ENCODE measurements around the gene MUC15. TPM values are rescaled to one million over a fixed set of nuclear protein-coding genes. Genes with fewer than 3 reads are reported as not detected.

The MUC15 gene
- total and polyA plus RNA-seq, 10 of the 15 experiments (the other 5 are each of a cell fraction or from before 2014, with no cell fraction given), result 0.03 to 0.86 (median 0.09) TPM; not detected in 6

GRCh38 chr11:26519469-26519868 is 52.6 kb downstream of the MUC15 start:
- Histone ChIP-seq H4K20me1 (ENCODE audit: control insufficient read depth, insufficient read depth) (no peaks in the 10 kb centered on the region), H3K9me3 (replicated peaks; ENCODE audit: control insufficient read depth, insufficient read depth, low read length) (no peaks in the 10 kb centered on the region), H3K79me2 (ENCODE audit: control insufficient read depth, insufficient read depth, low read length) (no peaks in the 10 kb centered on the region), H3K4me1 (ENCODE audit: control insufficient read depth, insufficient read depth, low read length) (no peaks in the 10 kb centered on the region), H3K4me3 (no peak overlapping the region), H3K27ac (ENCODE audit: control insufficient read depth, insufficient read depth) (no peak overlapping the region), H2AFZ (ENCODE audit: control insufficient read depth, low read depth, low read length) (no peak overlapping the region), H3K36me3 (ENCODE audit: control insufficient read depth in 2 of 2, insufficient read depth in 2 of 2, low read length in 1 of 2) (no peaks in the 10 kb centered on the region), H3K4me2 (ENCODE audit: control insufficient read depth, insufficient read depth) (no peak overlapping the region), H3K27me3 (replicated peaks in 1 of 2; ENCODE audit: control insufficient read depth in 2 of 2, insufficient read depth in 2 of 2, low read length in 1 of 2) (no peaks in the 10 kb centered on the region), H3K9ac (ENCODE audit: control insufficient read depth, insufficient read depth, low read length) (no peak overlapping the region)
- no peak for ATAC-seq
- ChIA-PET CTCF (interaction anchor here (1.6 kb wide), 1 partner anchor 38 kb away, joined by 3 read pairs; no protein-coding TSS in a partner anchor), RAD21 (ENCODE audit: unreplicated experiment) (no interaction called here), POLR2A (no interaction called here), SMC1A (ENCODE audit: uncharacterized antibody, unreplicated experiment) (interaction anchor here (0.8 to 1.1 kb wide), 3 partner anchors 9 to 14 kb away, joined by 3 to 4 read pairs (median 3); no protein-coding TSS in a partner anchor)
- in situ Hi-C loops (cut with MboI), result no loop called here
- intact Hi-C loops (cut with micrococcal nuclease; ENCODE audit: unreplicated experiment), result no loop called here
- no peak for TF ChIP-seq NR2C2 (IDR thresholded peaks at IDR 0.05; ENCODE audit: borderline replicate concordance, control insufficient read depth, insufficient read length, low read depth)
- TF ChIP-seq STAT1 (conservative IDR thresholded peaks at IDR 0.05), result no peak
- no peak for TF ChIP-seq KDM1A (IDR thresholded peaks at IDR 0.05; ENCODE audit: borderline replicate concordance)
- no peak for TF ChIP-seq HCFC1 (IDR thresholded peaks at IDR 0.05; ENCODE audit: low read length)
- no peak for TF ChIP-seq USF1 (IDR thresholded peaks at IDR 0.05; ENCODE audit: borderline replicate concordance, extremely low read length, insufficient read depth, low read depth, low read length)
- TF ChIP-seq BACH1 (IDR thresholded peaks at IDR 0.05; ENCODE audit: borderline replicate concordance), result no peak
- TF ChIP-seq POU2F2 (IDR thresholded peaks at IDR 0.05; ENCODE audit: borderline replicate concordance, low read depth, low read length), result no peak
- BruUV-seq (replicated peaks), result no TSS peak
- FAIRE-seq, result no peak
- DNase-seq (ENCODE audit: low read depth, low spot score), result no peak
- WGBS (ENCODE audit: insufficient coverage, insufficient replicate concordance, low lambda C conversion rate, missing lambda C conversion rate), result 60% methylated on average over 2 of the region's 2 CpGs
